ENCODE data around the gene PMPCB.

- TF ChIP-seq CTCF (IDR thresholded peaks at IDR 0.05): no peak
- TF ChIP-seq POLR2A (IDR thresholded peaks at IDR 0.05): no peak
Measured at GRCh38 chr7:103341466-103341865, 44.2 kb downstream of the PMPCB start.
